SIG-M5 (cell line): ENCODE results near the gene FOXD4L6.
"Not testable (repeated sequence)": the region's sequence is repeated elsewhere in the genome, so short reads cannot be mapped to it uniquely, and the experiment has no call there.

Experiments used
- DNase-seq: peaks from one replicate; lab custom pipeline; 2025; lab: John Stamatoyannopoulos, UW

FOXD4L6 gene

GRCh38 chr9:41100508-41100907, 28.0 kb downstream of the FOXD4L6 start:
- not testable (repeated sequence) for DNase-seq

- not testable (repeated sequence) for DNase-seq
Observed at GRCh38 chr9:41098759-41099158, 29.7 kb downstream of the FOXD4L6 start.

GRCh38 chr9:41095060-41095459, 33.4 kb downstream of the FOXD4L6 start:
- DNase-seq, result not testable (repeated sequence)

GRCh38 chr9:41094010-41094773, 34.3 kb downstream of the FOXD4L6 start:
- not testable (repeated sequence) for DNase-seq

- not testable (repeated sequence) for DNase-seq
Observed at GRCh38 chr9:41090922-41091321, 37.6 kb downstream of the FOXD4L6 start.

- DNase-seq, result not testable (repeated sequence)
Observed at GRCh38 chr9:41090386-41090785, 38.1 kb downstream of the FOXD4L6 start.

- not testable (repeated sequence) for DNase-seq
Observed at GRCh38 chr9:41088450-41089059, 39.9 kb downstream of the FOXD4L6 start.

- DNase-seq, result not testable (repeated sequence)
Observed at GRCh38 chr9:41087929-41088328, 40.6 kb downstream of the FOXD4L6 start.

- DNase-seq, result not testable (repeated sequence)
Observed at GRCh38 chr9:41087157-41087780, 41.2 kb downstream of the FOXD4L6 start.

- DNase-seq, result not testable (repeated sequence)
Observed at GRCh38 chr9:41086685-41087084, 41.8 kb downstream of the FOXD4L6 start.

- not testable (repeated sequence) for DNase-seq
Observed at GRCh38 chr9:41086215-41086614, 42.3 kb downstream of the FOXD4L6 start.

- DNase-seq, result not testable (repeated sequence)
Observed at GRCh38 chr9:41082358-41082757, 46.1 kb downstream of the FOXD4L6 start.

- not testable (repeated sequence) for DNase-seq
Observed at GRCh38 chr9:41079464-41079863, 49.0 kb downstream of the FOXD4L6 start.

- not testable (repeated sequence) for DNase-seq
Observed at GRCh38 chr9:41077586-41077985, 50.9 kb downstream of the FOXD4L6 start.
